B cell (primary cell): Measurements from ENCODE around the gene MCF2L. TPM values are rescaled to one million over a fixed set of nuclear protein-coding genes. Genes with fewer than 3 reads are reported as not detected.
"Not testable (repeated sequence)": the region's sequence is repeated elsewhere in the genome, so short reads cannot be mapped to it uniquely, and the experiment has no call there.

Experiments used
- ATAC-seq: fragments of 200-7000 bp; cut with Tn5 transposase; one replicate; pipeline ENCODE4 v1.10.0; 2021; ENCODE audit warnings: low read depth, mild to moderate bottlenecking, moderate number of reproducible peaks, moderate library complexity
- CTCF ChIA-PET: fragments of 350-600 bp; sonication (Branson Sonifier 250); formaldehyde crosslinking; loops from one replicate; lab custom pipeline; 2021; ENCODE audit warnings: antibody characterized with exemption, inconsistent platforms; lab: Charles Lee
- POLR2A ChIA-PET: fragments of 350-600 bp; sonication (Branson Sonifier 250); formaldehyde crosslinking; loops from one replicate; lab custom pipeline; 2021; ENCODE audit warnings: antibody characterized with exemption; lab: Charles Lee
- DNase-seq: peaks from one replicate; pipeline ENCODE4 v3.0.0; 2013
- H2AFZ ChIP-seq: 2 replicates; pipeline ENCODE4 v1.6.1; 2012; ENCODE audit warnings: mild to moderate bottlenecking, low read depth, low read length; ENCODE audit not compliant: insufficient read depth, poor library complexity, severe bottlenecking
- H3K27ac ChIP-seq, 2 donors: 1 replicate in 1 of 2; 2 replicates in 1 of 2; pipeline ENCODE4 v1.5.1; 2012 to 2013; ENCODE audit warnings: low read length in 2 of 2, mild to moderate bottlenecking in 2 of 2, moderate library complexity in 1 of 2
- H3K27me3 ChIP-seq, 4 experiments: fragments of 200-600 bp in 1 of 4; sonication (generic) in 1 of 4; replicated peaks in 1 of 4; 1 replicate in 2 of 4; 2 replicates in 2 of 4; pipeline versions ENCODE4 v1.6.1 to v1.7.0; 2013 to 2016; ENCODE audit warnings: low read length in 3 of 4, mild to moderate bottlenecking in 2 of 4, mixed read lengths in 1 of 4, moderate library complexity in 1 of 4; ENCODE audit not compliant: insufficient read depth in 4 of 4, control insufficient read depth in 3 of 4; ENCODE audit errors: control extremely low read depth in 1 of 4
- H3K36me3 ChIP-seq, 2 experiments: replicated peaks in 1 of 2; 1 replicate in 1 of 2; 2 replicates in 1 of 2; pipeline versions ENCODE4 v1.6.1 to v1.7.1; 2013; ENCODE audit warnings: low read length in 1 of 2; ENCODE audit not compliant: insufficient read depth in 2 of 2, control insufficient read depth in 1 of 2; ENCODE audit errors: control extremely low read depth in 1 of 2, extremely low read depth in 1 of 2
- H3K4me1 ChIP-seq, 2 donors: fragments of 200-600 bp in 1 of 2; sonication (generic) in 1 of 2; 1 replicate in 1 of 2; 2 replicates in 1 of 2; pipeline versions ENCODE4 v1.5.1 to v1.6.1; 2013 to 2017; ENCODE audit warnings: low read length in 2 of 2; ENCODE audit not compliant: control insufficient read depth in 2 of 2, insufficient read depth in 2 of 2
- H3K4me2 ChIP-seq: replicated peaks from 2 replicates; pipeline ENCODE3; 2012; ENCODE audit warnings: mild to moderate bottlenecking, low read depth, low read length; ENCODE audit not compliant: poor library complexity, severe bottlenecking
- H3K4me3 ChIP-seq, 5 experiments: fragments of 200-600 bp in 1 of 5; sonication (generic) in 1 of 5; 1 replicate in 3 of 5; 2 replicates in 2 of 5; pipeline versions ENCODE4 v1.5.1 to v1.7.0; 2011 to 2016; ENCODE audit warnings: low read length in 4 of 5, mild to moderate bottlenecking in 4 of 5, low read depth in 2 of 5, control low read depth in 1 of 5, moderate library complexity in 1 of 5; ENCODE audit not compliant: insufficient read depth in 1 of 5; ENCODE audit errors: control extremely low read depth in 1 of 5, extremely low read depth in 1 of 5
- H3K79me2 ChIP-seq: fragments of 200-600 bp; sonication (generic); one replicate; pipeline ENCODE4 v1.6.0; 2016; ENCODE audit warnings: low read length; ENCODE audit not compliant: control insufficient read depth, insufficient read depth
- H3K9ac ChIP-seq: fragments of 200-600 bp; sonication (generic); 2 replicates; pipeline ENCODE4 v1.6.1; 2017; ENCODE audit warnings: mild to moderate bottlenecking, low read length, moderate library complexity
- H3K9me3 ChIP-seq, 3 donors: one replicate each; pipeline versions ENCODE4 v1.6.1 to v1.7.1; 2013; ENCODE audit warnings: low read length in 2 of 3; ENCODE audit not compliant: control insufficient read depth in 2 of 3, insufficient read depth in 1 of 3; ENCODE audit errors: control extremely low read depth in 1 of 3
- H4K20me1 ChIP-seq: 2 replicates; pipeline ENCODE4 v1.6.0; 2012; ENCODE audit warnings: mild to moderate bottlenecking, low read length; ENCODE audit not compliant: insufficient read depth, control insufficient read depth, poor library complexity, severe bottlenecking
- H3K27ac Mint-ChIP-seq: one replicate; pipeline ENCODE4 v1.8.0; 2021; ENCODE audit warnings: mixed read lengths
- H3K27me3 Mint-ChIP-seq: one replicate; pipeline ENCODE4 v1.8.0; 2021; ENCODE audit warnings: mixed read lengths
- H3K4me1 Mint-ChIP-seq: one replicate; pipeline ENCODE4 v1.8.0; 2021; ENCODE audit warnings: mixed read lengths
- H3K4me3 Mint-ChIP-seq: one replicate; pipeline ENCODE4 v1.8.0; 2021; ENCODE audit warnings: mixed read lengths
- H3K9me3 Mint-ChIP-seq: one replicate; pipeline ENCODE4 v1.8.0; 2022; ENCODE audit warnings: mixed read lengths; ENCODE audit not compliant: insufficient read depth
- EZH2 ChIP-seq: IDR thresholded peaks from 2 replicates; pipeline ENCODE4 v1.6.1; 2012; ENCODE audit warnings: borderline replicate concordance, low read depth, mild to moderate bottlenecking, moderate library complexity, low read length; ENCODE audit not compliant: insufficient read depth, poor library complexity, severe bottlenecking
- WGBS: methylation state at CpG from one replicate; pipeline ENCODE4 v1.1.5; 2013; ENCODE audit warnings: missing lambda C conversion rate; ENCODE audit not compliant: insufficient coverage; 5-methylcytosine and 5-hydroxymethylcytosine counted together
- intact Hi-C: fragments of 100-400 bp; cut with micrococcal nuclease; formaldehyde crosslinking; loops from one replicate; pipeline ENCODE4 v1.10.0; 2022
- polyA plus RNA-seq: library from polyadenylated mRNA; depleted of rRNA; stranded (reverse); fragments of >200 nt; gene quantifications from 2 replicates; pipeline ENCODE4 v1.2.3, GENCODE V29; 2012
- total RNA-seq, 2 donors: library from RNA; stranded (reverse); fragments of 120-200 nt in 1 of 2; gene quantifications; 1 replicate in 1 of 2; 2 replicates in 1 of 2; pipeline versions ENCODE4 v1.2.3 to v1.2.4, GENCODE V29; 2013 to 2022
- TF ChIP-seq, protein P1 (sequence below): fragments of 200-600 bp; IDR thresholded peaks from one replicate; pipeline ENCODE4 v1.8.0; 2022; ENCODE audit warnings: antibody characterized with exemption, mild to moderate bottlenecking

Gene MCF2L
- total and polyA plus RNA-seq, 2 donors (not counting 1 experiment from before 2014, with no cell fraction given) = 3.7 to 8.2 TPM

- H3K9me3 Mint-ChIP-seq = no peaks in the 10 kb centered on the region
- no peak overlapping the region for H3K27ac Mint-ChIP-seq
- intact Hi-C loops = no loop called here
- H3K4me3 ChIP-seq = no peak overlapping the region
- H3K4me1 ChIP-seq = no peaks in the 10 kb centered on the region
- POLR2A ChIA-PET = no interaction called here
- no peak overlapping the region for H3K4me2 ChIP-seq
- TF ChIP-seq, protein P1, sequence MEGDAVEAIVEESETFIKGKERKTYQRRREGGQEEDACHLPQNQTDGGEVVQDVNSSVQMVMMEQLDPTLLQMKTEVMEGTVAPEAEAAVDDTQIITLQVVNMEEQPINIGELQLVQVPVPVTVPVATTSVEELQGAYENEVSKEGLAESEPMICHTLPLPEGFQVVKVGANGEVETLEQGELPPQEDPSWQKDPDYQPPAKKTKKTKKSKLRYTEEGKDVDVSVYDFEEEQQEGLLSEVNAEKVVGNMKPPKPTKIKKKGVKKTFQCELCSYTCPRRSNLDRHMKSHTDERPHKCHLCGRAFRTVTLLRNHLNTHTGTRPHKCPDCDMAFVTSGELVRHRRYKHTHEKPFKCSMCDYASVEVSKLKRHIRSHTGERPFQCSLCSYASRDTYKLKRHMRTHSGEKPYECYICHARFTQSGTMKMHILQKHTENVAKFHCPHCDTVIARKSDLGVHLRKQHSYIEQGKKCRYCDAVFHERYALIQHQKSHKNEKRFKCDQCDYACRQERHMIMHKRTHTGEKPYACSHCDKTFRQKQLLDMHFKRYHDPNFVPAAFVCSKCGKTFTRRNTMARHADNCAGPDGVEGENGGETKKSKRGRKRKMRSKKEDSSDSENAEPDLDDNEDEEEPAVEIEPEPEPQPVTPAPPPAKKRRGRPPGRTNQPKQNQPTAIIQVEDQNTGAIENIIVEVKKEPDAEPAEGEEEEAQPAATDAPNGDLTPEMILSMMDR = no peak
- TF ChIP-seq EZH2 = no peak
- CTCF ChIA-PET = no interaction called here
- no peaks in the 10 kb centered on the region for H3K4me1 Mint-ChIP-seq
- peaks cover 0 to 9% (median 0%) of the 10 kb centered on the region in 3 donors for H3K9me3 ChIP-seq
- H3K27me3 Mint-ChIP-seq = no peaks in the 10 kb centered on the region
- no peak overlapping the region for H3K27ac ChIP-seq
- H4K20me1 ChIP-seq = no peaks in the 10 kb centered on the region
- no peaks in the 10 kb centered on the region for H3K36me3 ChIP-seq
- no peak overlapping the region for H2AFZ ChIP-seq
- no peaks in the 10 kb centered on the region for H3K79me2 ChIP-seq
- no peak overlapping the region for H3K9ac ChIP-seq
- DNase-seq (no peak), ATAC-seq (no peak)
- no peaks in the 10 kb centered on the region for H3K27me3 ChIP-seq
- WGBS = 88% methylated on average over 20 of the region's 27 CpGs
- no peak overlapping the region for H3K4me3 Mint-ChIP-seq
These were observed 110.1 kb downstream of the MCF2L start for GRCh38 chr13:113078902-113079780.

GRCh38 chr13:113079781-113080080 lies 110.7 kb downstream of the MCF2L start:
- H3K27me3 Mint-ChIP-seq, ATAC-seq, H3K27ac ChIP-seq, H3K27ac Mint-ChIP-seq, H3K27me3 ChIP-seq, H3K4me1 ChIP-seq, CTCF ChIA-PET, H3K4me2 ChIP-seq, H3K79me2 ChIP-seq, H3K4me3 Mint-ChIP-seq, intact Hi-C loops, H3K9ac ChIP-seq, DNase-seq, POLR2A ChIA-PET, H3K4me3 ChIP-seq, H3K9me3 Mint-ChIP-seq, H2AFZ ChIP-seq, H4K20me1 ChIP-seq, H3K36me3 ChIP-seq, H3K4me1 Mint-ChIP-seq: not testable (repeated sequence)
- peaks cover 0 to 15% (median 0%) of the 10 kb centered on the region in 3 donors for H3K9me3 ChIP-seq
- WGBS = 79% methylated on average over 6 of the region's 9 CpGs
